PC-3 (cell line): ENCODE measurements around the gene ACAP3. TPM values are rescaled to one million over a fixed set of nuclear protein-coding genes. Genes with fewer than 3 reads are reported as not detected.

ENCODE experiments used
- ATAC-seq: fragments of 200-7000 bp; cut with Tn5 transposase; 2 replicates; pipeline ENCODE4 v1.9.1; 2020; ENCODE audit warnings: mild to moderate bottlenecking, moderate library complexity
- BruUV-seq: library from RNA; stranded (reverse); fragments of 400-500 nt; replicated peaks from 2 replicates; lab custom pipeline; 2021; lab: Mats Ljungman, UMichigan
- CTCF ChIA-PET: fragments of 300-600 bp; sonication (Branson Sonifier 250); formaldehyde crosslinking; loops from one replicate; lab custom pipeline; 2022; ENCODE audit warnings: antibody characterized with exemption; lab: Charles Lee
- POLR2A ChIA-PET: fragments of 300-600 bp; sonication (Branson Sonifier 250); formaldehyde crosslinking; loops from one replicate; lab custom pipeline; 2022; ENCODE audit warnings: antibody characterized with exemption; ENCODE audit not compliant: unreplicated experiment; lab: Charles Lee
- DNase-seq: peaks from one replicate; pipeline ENCODE4 v3.0.0-alpha.2; 2015
- H2AFZ ChIP-seq: fragments of 300-600 bp; sonication (generic); 2 replicates; pipeline ENCODE4 v1.6.0; 2016; ENCODE audit warnings: antibody characterized with exemption, low read length
- H3F3A ChIP-seq: fragments of 300-600 bp; sonication (generic); one replicate; pipeline ENCODE4 v1.6.0; 2017; ENCODE audit warnings: antibody characterized with exemption, low read length, control low read depth, mild to moderate bottlenecking; ENCODE audit not compliant: unreplicated experiment
- H3K27ac ChIP-seq: fragments of 300-600 bp; sonication (generic); 2 replicates; pipeline ENCODE4 v1.5.1; 2016; ENCODE audit warnings: mild to moderate bottlenecking, low read length
- H3K27me3 ChIP-seq: fragments of 300-600 bp; sonication (generic); 2 replicates; pipeline ENCODE4 v1.6.1; 2016; ENCODE audit warnings: low read length, mixed read lengths
- H3K36me3 ChIP-seq: fragments of 300-600 bp; sonication (generic); 2 replicates; pipeline ENCODE4 v1.6.1; 2016; ENCODE audit warnings: low read depth, mixed run types, low read length, mixed read lengths
- H3K4me1 ChIP-seq: fragments of 300-600 bp; sonication (generic); 2 replicates; pipeline ENCODE4 v1.5.1; 2016; ENCODE audit warnings: low read length; ENCODE audit not compliant: insufficient read depth
- H3K4me2 ChIP-seq: fragments of 300-600 bp; sonication (generic); 2 replicates; pipeline ENCODE4 v1.6.0; 2016; ENCODE audit warnings: low read length
- H3K4me3 ChIP-seq: fragments of 300-600 bp; sonication (generic); 2 replicates; pipeline ENCODE4 v1.5.1; 2016; ENCODE audit warnings: mild to moderate bottlenecking, low read length, mixed read lengths
- H3K79me2 ChIP-seq: fragments of 300-600 bp; sonication (generic); 2 replicates; pipeline ENCODE4 v1.6.1; 2017; ENCODE audit warnings: low read length, mixed read lengths
- H3K9ac ChIP-seq: fragments of 300-600 bp; sonication (generic); 2 replicates; pipeline ENCODE4 v1.6.0; 2016; ENCODE audit warnings: mild to moderate bottlenecking, low read length
- H3K9me2 ChIP-seq: fragments of 300-600 bp; sonication (generic); replicated peaks from 2 replicates; pipeline ENCODE4 v1.6.1; 2016; ENCODE audit warnings: mixed run types, low read length, mixed read lengths
- H3K9me3 ChIP-seq: fragments of 300-600 bp; sonication (generic); 2 replicates; pipeline ENCODE4 v1.6.1; 2016; ENCODE audit warnings: low read length, mixed read lengths
- H4K20me1 ChIP-seq: fragments of 300-600 bp; sonication (generic); 2 replicates; pipeline ENCODE4 v1.6.1; 2016; ENCODE audit warnings: low read length, mixed read lengths
- CTCF ChIP-seq: fragments of 300-600 bp; sonication (generic); conservative IDR thresholded peaks from 2 replicates; pipeline ENCODE4 v1.5.1; 2017; ENCODE audit warnings: antibody characterized with exemption, low read depth, mild to moderate bottlenecking, low read length
- EZH2 ChIP-seq: fragments of 300-600 bp; sonication (generic); IDR thresholded peaks from one replicate; pipeline ENCODE4 v1.6.1; 2017; ENCODE audit warnings: antibody characterized with exemption, mild to moderate bottlenecking, low read length; ENCODE audit not compliant: unreplicated experiment
- EZH2phosphoT487 ChIP-seq: fragments of 300-600 bp; sonication (generic); IDR thresholded peaks from 2 replicates; pipeline ENCODE4 v1.6.1; 2018; ENCODE audit warnings: mild to moderate bottlenecking, antibody characterized with exemption, low read length, borderline replicate concordance
- intact Hi-C: fragments of 100-400 bp; cut with micrococcal nuclease; formaldehyde crosslinking; loops from 2 replicates; pipeline ENCODE4 v1.9.0; 2023
- total RNA-seq: library from RNA; depleted of rRNA; stranded (reverse); fragments of >200 nt; gene quantifications from 2 replicates; pipeline ENCODE4 v1.2.3, GENCODE V29; 2014

ACAP3 gene
- total RNA-seq, 1 experiment from 2014 or later, result 116 TPM

DNA sequence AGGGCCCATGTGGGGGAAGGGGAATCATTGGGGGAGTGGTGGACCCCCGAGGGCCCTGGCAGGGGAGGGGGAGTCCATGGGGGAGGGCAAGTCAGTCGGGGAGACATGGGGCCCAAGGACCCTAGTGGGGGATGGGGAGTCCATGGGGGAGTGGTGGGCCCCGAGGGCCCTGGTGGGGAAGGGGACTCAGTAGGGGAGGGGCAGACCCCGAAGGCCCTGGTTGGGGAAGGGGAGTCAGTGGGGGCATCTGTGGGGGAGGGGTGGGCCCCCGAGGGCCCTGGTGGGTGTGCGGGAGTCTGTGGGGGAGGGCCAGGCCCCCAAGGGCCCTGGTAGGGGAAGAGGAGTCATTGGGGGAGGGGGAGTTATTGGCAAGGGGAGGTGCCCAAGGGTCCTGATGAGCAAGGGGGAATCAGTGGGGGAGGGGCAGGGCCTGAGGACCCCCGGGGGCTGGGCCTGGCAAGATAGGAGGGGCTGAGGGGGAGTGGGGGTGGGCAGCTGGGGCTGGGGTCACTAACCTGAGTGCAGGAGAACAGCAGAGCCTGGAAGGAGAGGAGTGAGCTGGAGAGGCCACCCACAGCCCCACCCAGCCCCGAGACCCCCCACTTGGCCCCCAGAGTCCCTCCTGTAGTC, 48.6 kb upstream of the ACAP3 start:
- ChIA-PET POLR2A (no interaction called here), CTCF (no interaction called here)
- Histone ChIP-seq H3K36me3 (no peaks in the 10 kb centered on the region), H3K4me1 (peaks cover 49% of the 10 kb centered on the region), H3K9ac (no peak overlapping the region), H3K4me3 (no peak overlapping the region), H3K9me3 (no peaks in the 10 kb centered on the region), H3K9me2 (no peaks in the 10 kb centered on the region), H2AFZ (no peak overlapping the region), H4K20me1 (no peaks in the 10 kb centered on the region), H3K27ac (no peak overlapping the region), H3K79me2 (peaks cover 15% of the 10 kb centered on the region), H3K27me3 (no peaks in the 10 kb centered on the region), H3K4me2 (no peak overlapping the region), H3F3A (peaks cover 3% of the 10 kb centered on the region)
- BruUV-seq, result no TSS peak
- DNase-seq, result no peak
- intact Hi-C loops, result no loop called here
- no peak for ATAC-seq
- TF ChIP-seq CTCF, result no peak
- TF ChIP-seq EZH2phosphoT487, result no peak
- no peak for TF ChIP-seq EZH2

GRCh38 chr1:1355416-1355815, 47.7 kb upstream of the ACAP3 start:
- no TSS peak for BruUV-seq
- CTCF ChIA-PET, result no interaction called here
- H3K4me2 ChIP-seq, result peak overlapping the region; percentile 78
- no peaks in the 10 kb centered on the region for H3K36me3 ChIP-seq
- H3F3A ChIP-seq, result peaks cover 3% of the 10 kb centered on the region
- POLR2A ChIA-PET, result no interaction called here
- H3K9me2 ChIP-seq, result no peaks in the 10 kb centered on the region
- no peaks in the 10 kb centered on the region for H3K27me3 ChIP-seq
- H4K20me1 ChIP-seq, result no peaks in the 10 kb centered on the region
- H3K79me2 ChIP-seq, result peaks cover 15% of the 10 kb centered on the region
- H3K9me3 ChIP-seq, result no peaks in the 10 kb centered on the region
- peaks cover 40% of the 10 kb centered on the region for H3K4me1 ChIP-seq
- DNase-seq (peak; percentile 76), ATAC-seq (peak; percentile 43)
- H3K27ac ChIP-seq, result no peak overlapping the region
- TF ChIP-seq CTCF (no peak), EZH2phosphoT487 (peak; percentile 81; the same call in 1 of the 2 replicates), EZH2 (no peak)
- H3K9ac ChIP-seq, result no peak overlapping the region
- intact Hi-C loops, result no loop called here
- peak overlapping the region; percentile 58; the same call in 1 of the 2 replicates for H3K4me3 ChIP-seq
- H2AFZ ChIP-seq, result 0 out of 2 replicates have a peak overlapping the region, but pooled peaks have one; percentile 32
